Pulmonary artery endothelial cell (primary cell): Measurements from ENCODE around the gene C6orf141. TPM values are rescaled to one million over a fixed set of nuclear protein-coding genes. Genes with fewer than 3 reads are reported as not detected.
A peak's percentile ranks its signal among the peaks of the same experiment; 100 is the strongest.

ENCODE experiments used
- DNase-seq: peaks from one replicate; pipeline ENCODE4 v3.0.0-alpha.2; 2011; ENCODE audit warnings: low read depth, low spot score
- total RNA-seq: library from RNA; depleted of rRNA; stranded (reverse); fragments of >200 nt; gene quantifications from 2 replicates; pipeline ENCODE4 v1.2.3, GENCODE V29; 2014

The C6orf141 gene
- 2.8 and 6.0 TPM in 2 replicates for total RNA-seq

GRCh38 chr6:49550492-49551077, at the start of gene C6orf141:
Gene C6orf141 (plus strand): TSS chr6:49550668. CDS start chr6:49550793, 125 bp downstream.
- DNase-seq, result no peak

DNA sequence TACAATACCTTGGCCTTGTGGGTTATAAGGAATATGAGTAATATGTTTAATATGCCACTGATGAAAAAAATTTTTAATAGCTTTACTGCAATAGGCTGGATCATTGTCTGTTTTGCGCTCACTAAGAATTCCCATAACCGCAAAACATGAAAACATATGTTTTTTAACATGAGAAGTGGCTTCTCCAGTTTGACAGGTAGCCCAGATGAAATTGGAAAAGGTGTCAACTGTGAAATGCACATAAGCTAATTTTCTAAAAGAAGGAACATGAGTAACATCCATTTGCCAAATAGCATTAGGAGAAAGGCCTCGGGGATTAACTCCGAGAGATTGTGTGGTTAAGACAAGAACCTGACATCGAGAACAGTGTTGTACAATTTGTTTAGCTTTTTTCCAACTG, 45.8 kb upstream of the C6orf141 start:
- no peak for DNase-seq

DNA sequence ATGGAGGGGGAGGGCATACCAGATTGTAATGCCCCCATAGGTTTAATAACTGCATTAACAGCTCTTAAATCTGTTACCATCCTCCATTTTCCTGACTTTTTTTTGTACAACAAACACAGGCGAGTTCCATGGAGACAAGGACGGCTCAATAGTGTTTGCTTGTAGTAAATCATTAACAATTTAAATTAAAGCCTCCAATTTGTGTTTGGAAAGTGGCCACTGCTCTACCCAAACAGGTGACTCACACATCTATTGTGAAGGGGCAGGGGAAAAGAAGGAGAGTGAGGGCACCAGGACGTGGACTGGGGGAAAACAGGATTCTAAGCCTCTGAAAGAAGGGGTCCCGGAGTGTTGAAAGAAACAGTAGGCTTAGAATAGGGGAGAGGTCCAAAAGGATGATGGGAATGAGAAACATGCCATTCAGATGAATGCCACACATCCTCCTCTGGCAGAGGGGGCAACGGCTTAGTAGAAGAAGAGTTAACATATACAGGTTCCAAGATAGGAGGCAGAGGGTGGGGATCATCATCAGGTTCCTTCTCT, 43.8 kb upstream of the C6orf141 start:
- no peak for DNase-seq

DNA sequence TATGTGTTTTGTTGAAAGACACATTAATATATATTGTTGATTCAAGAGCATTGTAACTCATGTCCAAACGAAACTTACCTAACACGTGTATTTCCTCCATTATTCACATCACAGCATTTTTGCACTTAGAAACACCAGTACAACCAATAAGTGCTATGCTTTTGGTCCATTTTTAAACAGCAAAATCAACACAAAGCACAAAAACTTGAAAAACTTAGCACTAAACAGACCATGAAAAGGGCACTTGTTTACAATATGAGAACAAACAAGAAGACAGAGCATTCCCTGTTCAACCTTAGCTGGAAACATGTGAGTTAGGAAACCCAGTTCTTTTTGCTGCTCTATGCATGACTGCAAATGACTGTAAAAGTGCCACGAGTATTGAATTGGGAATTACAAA, 41.1 kb upstream of the C6orf141 start:
- DNase-seq, result no peak

DNA sequence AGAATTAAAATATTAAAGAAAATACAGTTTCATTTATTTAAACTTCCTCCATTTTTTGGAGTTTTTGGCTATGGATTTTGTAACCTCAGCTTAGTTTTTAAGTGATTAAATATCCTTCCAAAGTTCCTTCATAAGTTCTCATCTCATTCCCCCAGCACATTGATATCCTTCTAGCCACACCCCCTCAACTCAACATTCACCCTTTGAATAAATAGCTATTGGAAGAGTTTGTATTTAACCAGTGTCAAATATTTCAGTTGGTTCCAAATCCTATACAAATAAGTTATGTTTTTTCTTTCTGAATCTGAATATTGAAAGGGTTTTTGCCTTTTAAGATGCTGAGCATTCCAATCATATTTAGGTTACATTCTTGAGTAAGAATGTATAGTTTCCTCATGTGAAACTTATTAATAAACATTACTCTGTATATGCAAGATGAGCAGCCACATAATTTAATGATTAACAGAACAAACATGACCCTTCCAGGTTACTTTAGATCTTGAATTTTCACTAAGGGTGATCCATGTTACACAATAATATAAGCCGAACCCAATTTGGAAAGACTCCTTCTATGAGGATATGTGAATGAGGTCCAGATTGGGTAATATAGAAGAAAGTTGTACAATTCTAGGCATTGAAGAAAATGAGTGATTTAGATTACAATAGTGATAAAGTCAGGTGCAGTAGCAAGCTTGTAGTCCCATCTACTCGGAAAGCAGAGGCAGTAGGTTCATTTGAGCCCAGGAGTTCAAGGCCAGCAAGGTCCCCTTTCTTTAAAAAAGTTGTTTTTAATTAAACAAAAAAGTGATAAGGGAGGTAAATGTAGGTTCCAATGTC, 37.1 kb upstream of the C6orf141 start:
- DNase-seq, result no peak

- no peak for DNase-seq
Observed at GRCh38 chr6:49514571-49515484, 35.6 kb upstream of the C6orf141 start.

GRCh38 chr6:49515485-49516146, 34.9 kb upstream of the C6orf141 start:
- no peak for DNase-seq

DNA sequence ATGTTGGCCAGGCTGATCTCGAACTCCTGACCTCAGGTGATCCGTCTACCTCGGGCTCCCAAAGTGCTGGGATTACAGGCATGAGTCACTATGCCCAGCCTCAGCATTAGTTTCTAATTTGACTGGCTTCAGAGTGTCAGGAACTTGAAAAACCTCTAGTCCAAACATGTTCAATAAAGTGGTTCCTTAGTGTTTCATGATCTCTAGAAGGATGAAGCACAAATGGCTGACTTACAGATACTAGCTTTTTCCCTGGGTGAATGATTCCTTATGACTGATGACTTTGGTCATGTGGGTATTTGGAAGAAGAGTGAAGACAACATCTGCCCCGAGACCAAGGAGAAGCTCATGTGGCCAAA, 34.3 kb upstream of the C6orf141 start:
- DNase-seq, result no peak

DNA sequence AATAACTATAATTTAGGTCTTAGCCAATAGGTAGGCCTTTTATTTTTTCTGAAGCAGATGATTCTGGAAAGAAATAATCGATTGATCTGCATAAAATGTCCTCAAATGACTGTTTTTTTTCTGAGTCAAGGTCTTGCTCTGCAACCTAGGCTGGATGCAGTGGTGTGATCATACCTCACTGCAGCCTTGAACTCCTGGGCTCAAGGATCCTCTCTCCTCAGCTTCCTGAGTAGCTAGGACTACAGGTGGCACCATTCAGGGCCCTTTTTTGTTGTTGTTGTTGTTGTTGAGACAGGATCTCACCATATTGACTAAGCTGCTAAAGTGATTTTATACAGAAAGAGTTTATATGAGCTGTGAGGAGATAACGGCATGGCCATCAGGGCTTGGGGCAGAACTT, 32.5 kb upstream of the C6orf141 start:
- DNase-seq, result no peak

DNA sequence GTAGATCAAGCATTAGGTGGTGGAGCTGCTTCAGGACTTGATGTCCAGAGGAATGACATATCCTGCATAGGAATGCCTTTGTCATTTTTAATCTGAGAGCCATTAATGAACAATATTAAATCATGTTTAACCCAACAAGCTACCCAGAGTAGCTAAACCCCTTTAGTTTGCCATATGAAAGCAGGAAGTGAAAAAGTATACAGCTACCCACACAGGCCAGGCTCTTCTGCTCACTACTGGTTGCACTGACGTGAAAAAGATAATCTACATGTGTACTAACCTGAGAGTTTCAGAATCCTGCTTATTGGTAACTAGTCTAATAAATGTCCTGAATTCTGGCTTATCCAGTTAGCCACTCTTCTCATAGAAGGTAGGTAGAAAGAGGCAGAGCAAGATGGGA, 30.8 kb upstream of the C6orf141 start:
- no peak for DNase-seq

GRCh38 chr6:49522710-49523593, 27.5 kb upstream of the C6orf141 start:
- DNase-seq, result no peak

GRCh38 chr6:49523901-49524300, 26.6 kb upstream of the C6orf141 start:
- DNase-seq, result no peak

GRCh38 chr6:49524541-49524940, 25.9 kb upstream of the C6orf141 start:
- no peak for DNase-seq

DNA sequence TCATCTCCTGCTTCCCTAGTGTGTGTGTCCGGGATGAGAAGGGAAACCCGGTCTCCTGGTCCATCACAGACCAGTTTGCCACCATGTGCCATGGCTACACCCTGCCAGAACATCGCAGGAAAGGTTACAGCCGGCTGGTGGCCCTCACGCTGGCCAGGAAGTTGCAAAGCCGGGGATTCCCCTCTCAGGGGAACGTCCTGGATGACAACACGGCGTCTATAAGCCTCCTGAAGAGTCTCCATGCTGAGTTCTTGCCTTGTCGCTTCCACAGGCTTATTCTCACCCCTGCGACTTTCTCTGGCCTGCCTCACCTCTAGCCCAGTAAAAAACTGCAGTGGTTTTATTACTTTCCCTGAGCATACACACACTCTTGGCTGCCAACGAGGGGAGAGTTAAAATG, 23.9 kb upstream of the C6orf141 start:
- DNase-seq, result no peak

GRCh38 chr6:49527320-49527719, 23.1 kb upstream of the C6orf141 start:
- no peak for DNase-seq

- DNase-seq, result no peak
Observed at GRCh38 chr6:49528571-49528970, 21.9 kb upstream of the C6orf141 start.

GRCh38 chr6:49530141-49530776, 20.2 kb upstream of the C6orf141 start:
- DNase-seq, result no peak

DNA sequence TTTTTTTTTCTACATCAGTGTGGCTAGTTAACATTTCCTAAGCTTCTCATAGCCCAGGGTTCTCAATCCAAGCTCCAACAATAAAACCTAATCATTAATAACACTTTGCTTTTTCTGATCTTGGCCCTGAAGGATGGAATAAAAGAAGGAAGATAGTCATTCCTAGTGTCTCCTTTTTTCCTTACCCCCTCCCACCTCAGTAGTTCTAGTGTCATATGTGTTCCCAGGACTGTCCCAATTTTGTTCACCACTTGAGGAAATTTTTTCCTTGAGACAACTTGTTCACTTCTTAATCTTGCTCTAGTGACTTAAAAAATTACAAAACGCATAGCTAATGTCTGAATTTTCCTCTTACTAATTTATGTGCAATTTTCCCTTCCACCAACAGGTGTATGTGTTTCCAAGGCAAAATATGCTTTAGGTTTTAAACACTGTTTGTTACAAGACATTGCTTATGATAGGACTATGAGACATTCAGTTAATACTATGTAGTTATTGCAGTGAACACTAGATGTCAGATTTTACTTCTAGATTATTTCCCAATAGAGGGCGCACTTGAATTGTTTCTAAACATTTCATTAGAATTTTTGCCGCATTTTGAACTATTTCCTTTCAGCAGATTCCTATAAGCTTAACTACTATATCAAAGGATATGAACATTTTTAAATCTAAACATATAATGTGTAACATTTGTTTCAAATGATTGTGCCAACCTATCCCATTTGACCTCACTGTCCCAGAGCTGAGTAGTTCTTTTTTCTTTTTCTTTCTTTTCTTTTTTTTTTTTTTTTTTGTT, 18.5 kb upstream of the C6orf141 start:
- DNase-seq, result peak; percentile 35

- no peak for DNase-seq
Observed at GRCh38 chr6:49535795-49536194, 14.7 kb upstream of the C6orf141 start.
